GM20431 (cell line): Measurements from ENCODE around the gene MARCHF2.
"Not testable (repeated sequence)": the region's sequence is repeated elsewhere in the genome, so short reads cannot be mapped to it uniquely, and the experiment has no call there.

Experiments
- in situ Hi-C: fragments of 300-500 bp; cut with MseI, MboI; formaldehyde crosslinking; loops from one replicate; pipeline ENCODE4 v1.15.0; 2020; ENCODE audit warnings: low sequenced_read_pairs; ENCODE audit not compliant: unreplicated experiment

MARCHF2 gene

DNA sequence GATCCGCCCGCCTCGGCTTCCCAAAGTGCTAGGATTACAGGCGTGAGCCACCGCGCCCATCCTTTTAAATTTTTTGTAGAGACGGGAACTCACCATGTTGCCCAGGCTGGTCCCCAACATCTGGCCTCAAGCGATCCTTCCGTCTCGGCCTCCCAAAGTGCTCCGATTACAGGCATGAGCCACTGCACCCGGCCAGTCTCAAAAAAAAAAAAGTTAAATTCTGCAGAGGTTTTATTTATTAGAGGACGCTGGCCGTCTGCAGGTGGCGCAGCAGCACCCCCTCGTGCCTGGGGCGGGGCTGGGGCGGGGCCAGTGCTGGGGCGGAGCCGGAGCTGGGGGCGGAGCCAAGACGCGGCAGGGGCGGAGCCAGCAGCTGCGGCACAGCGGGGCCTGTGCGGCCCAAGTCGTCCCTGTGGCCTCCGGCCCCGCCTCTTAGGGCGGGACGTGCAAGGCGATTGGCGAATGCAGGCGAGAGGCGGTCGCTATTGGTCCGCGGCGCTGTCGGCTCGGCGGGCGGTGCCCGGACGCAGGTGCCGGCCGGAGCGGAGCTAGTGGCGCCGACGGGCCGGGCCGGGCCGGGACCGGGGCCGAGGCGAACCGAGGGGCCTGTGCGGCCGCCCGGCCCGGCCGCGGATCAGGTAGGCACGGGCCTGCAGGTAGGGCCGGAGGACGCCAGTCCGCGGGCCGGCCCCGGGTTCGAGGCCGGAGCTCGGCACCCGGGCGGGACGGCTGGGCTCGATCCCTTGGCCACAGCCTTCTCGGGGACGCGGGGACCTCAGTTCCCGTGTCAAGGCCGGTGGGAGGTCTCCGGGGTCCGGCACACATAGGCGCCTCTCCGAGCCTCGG is at the start of gene MARCHF2:
MARCHF2 (plus strand) TSS at position 523 of the 846 bp plus-strand sequence. CDS start 8,536 bp downstream, outside the sequence.
- in situ Hi-C loops = no loop called here

- in situ Hi-C loops = no loop called here
Measured at GRCh38 chr19:8363803-8364771, 49.0 kb upstream of the MARCHF2 start, which contains the start of gene ANGPTL4. Gene ANGPTL4 (plus strand): TSS chr19:8364155. CDS start chr19:8364322, 167 bp downstream.

- in situ Hi-C loops = no loop called here
Measured at GRCh38 chr19:8366121-8366581, 47.0 kb upstream of the MARCHF2 start.

DNA sequence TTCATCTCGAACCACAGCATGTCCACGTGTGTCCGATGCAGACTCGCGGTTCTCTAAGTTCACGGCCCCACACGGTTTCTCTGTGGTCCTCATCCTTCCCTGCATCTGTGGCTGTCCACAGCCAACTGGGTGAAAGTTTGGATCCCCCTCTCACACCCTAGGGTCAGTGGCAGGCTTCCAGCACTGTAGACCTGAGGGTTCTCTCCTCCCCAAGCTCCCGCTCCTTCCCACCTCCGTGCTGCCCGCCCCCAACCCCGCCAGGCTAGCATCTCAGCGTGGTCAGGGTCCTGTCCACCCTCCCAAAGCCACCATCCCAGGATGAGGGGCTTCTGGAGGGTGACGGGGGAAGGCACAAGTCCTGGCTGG is 46.2 kb upstream of the MARCHF2 start:
- in situ Hi-C loops = no loop called here

DNA sequence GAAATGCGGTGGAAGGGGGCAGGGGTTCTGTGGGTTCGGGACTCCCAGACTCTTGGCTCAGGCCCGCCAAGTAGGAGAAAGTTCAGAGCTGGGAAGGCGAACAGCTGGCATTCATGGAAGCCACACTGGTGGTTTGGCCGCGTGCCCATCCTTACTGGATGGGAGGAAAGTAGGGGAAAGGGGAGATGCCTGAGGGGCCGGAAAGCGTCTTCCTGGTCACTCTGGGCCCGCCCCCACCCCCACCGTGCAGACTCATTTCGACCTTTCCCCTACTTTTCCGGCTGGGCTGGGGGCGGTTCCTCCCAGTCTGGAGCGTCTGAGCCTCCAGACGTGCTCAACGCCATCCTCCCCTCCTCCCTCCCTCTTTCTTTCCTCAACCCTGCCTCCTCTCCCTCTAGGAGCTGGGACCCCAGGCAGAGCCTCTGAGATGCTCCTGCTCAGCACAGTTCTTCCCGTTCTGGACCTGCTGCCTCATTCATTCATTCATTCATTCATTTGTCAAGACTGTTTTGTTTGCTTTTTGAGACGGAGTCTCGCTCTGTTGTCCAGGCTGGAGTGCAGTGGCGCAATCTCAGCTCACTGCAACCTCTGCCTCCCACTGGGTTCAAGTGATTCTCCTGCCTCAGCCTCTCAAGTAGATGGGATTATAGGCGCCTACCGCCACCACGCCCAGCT is 45.6 kb upstream of the MARCHF2 start:
- in situ Hi-C loops = no loop called here

DNA sequence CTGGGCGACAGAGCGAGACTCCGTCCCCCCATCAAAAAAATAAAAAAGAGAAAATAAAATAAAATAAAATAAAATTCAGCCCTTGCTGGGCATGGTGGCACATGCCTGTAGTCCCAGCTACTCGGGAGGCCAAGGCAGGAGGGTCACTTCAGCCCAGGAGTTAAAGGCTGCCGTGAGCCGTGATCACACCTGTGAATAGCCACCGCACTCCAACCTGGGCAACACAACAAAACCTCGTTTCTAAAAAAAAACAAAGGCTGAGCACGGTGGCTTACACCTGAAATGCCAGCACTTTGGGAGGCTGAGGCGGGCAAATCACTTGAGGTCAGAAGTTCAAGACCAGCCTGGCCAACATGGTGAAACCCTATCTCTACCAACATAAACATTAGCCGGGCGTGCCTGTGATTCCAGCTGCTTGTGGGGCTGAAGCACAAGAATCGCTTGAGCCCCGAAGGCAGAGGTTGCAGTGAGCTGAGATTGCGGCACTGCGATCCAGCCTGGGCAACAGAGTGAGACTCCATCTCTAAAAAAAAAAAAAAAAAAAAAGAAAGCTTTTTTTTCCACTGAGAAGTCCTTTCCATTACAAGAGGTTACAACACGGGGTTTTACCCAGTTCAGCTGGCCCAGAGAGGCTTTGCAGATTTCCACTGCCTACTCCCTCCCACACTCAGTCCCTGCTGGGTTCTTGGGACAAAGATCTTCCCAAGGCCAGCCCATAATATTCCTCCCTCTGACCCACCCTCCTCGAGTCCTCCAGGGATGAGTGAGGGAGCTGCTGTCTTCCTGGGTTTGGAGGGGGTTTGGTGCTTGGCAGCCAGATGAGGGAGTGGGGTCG is 42.7 kb upstream of the MARCHF2 start:
- in situ Hi-C loops = no loop called here

GRCh38 chr19:8371011-8371804 is 41.9 kb upstream of the MARCHF2 start:
- in situ Hi-C loops = no loop called here

GRCh38 chr19:8373867-8374813 is 39.0 kb upstream of the MARCHF2 start:
- in situ Hi-C loops = no loop called here

DNA sequence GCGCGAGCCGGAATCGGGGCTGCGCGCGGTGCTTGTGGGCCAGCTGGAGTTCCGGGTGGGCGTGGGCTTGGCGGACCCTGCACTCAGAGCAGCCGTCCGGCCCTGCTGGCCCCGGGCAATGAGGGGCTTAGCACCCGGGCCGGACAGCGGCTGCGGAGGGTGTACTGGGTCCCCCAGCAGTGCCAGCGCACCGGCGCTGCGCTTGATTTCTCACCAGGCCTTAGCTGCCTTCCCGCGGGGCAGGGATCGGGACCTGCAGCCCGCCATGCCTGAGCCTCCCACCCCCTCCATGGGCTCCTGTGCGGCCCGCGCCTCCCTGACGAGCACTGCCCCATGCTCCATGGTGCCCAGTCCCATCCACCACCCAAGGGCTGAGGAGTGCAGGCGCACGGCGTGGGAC is 37.3 kb upstream of the MARCHF2 start:
- in situ Hi-C loops = not testable (repeated sequence)

DNA sequence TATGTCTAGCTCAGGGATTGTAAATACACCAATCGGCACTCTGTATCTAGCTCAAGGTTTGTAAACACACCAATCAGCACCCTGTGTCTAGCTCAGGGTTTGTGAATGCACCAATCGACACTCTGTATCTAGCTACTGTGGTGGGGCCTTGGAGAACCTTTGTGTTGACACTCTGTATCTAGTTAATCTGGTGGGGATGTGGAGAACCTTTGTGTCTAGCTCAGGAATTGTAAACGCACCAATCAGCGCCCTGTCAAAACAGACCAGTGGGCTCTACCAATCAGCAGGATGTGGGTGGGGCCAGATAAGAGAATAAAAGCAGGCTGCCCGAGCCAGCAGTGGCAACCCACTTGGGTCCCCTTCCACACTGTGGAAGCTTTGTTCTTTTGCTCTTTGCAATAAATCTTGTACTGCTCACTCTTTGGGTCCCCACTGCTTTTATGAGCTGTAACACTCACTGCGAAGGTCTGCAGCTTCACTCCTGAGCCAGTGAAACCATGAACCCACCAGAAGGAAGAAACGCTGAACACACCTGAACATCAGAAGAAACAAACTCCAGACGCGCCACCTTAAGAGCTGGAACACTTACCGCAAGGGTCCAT is 36.6 kb upstream of the MARCHF2 start:
- in situ Hi-C loops = not testable (repeated sequence)

GRCh38 chr19:8377598-8377997 is 35.5 kb upstream of the MARCHF2 start:
- in situ Hi-C loops = no loop called here

- in situ Hi-C loops = not testable (repeated sequence)
Measured at GRCh38 chr19:8379156-8379891, 33.8 kb upstream of the MARCHF2 start.

GRCh38 chr19:8384569-8384968 is 28.5 kb upstream of the MARCHF2 start:
- in situ Hi-C loops = not testable (repeated sequence)

DNA sequence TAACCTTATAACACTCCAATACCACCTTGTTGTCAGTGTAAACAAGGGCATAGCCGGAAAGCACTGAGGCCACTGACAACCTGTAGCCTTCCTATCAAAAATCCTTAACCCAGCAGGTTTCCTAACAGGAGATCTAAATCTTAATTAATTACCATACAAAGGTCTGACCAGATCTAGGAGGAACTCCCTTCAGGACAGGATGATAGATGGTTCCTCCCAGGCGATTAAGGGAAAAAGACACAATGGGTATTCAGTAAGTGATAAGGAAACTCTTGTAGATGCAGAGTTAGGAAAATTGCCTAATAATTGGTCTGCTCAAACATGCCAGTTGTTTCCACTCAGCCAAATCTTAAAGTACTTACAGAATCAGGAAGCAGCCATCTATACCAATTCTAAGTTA is 28.0 kb upstream of the MARCHF2 start:
- in situ Hi-C loops = not testable (repeated sequence)

DNA sequence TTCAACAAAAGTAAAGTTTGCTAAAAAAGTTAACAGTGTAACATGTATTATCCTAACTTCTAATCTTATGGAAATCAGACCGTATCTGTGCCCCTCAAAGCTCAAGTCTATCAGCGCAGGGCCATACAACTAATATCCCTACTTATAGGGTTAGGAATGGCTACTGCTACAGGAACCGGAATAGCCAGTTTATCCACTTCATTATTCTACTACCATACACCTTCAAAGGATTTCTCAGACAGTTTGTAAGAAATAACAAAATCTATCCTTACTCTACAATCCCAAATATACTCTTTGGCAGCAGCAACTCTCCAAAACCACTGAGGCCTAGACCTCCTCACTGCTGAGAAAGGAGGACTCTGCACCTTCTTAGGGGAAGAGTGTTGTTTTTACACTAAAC is 27.5 kb upstream of the MARCHF2 start:
- in situ Hi-C loops = not testable (repeated sequence)

GRCh38 chr19:8386419-8386818 is 26.7 kb upstream of the MARCHF2 start:
- in situ Hi-C loops = not testable (repeated sequence)
